ENCODE measurements around the gene TRIOBP. TPM values are rescaled to one million over a fixed set of nuclear protein-coding genes. Genes with fewer than 3 reads are reported as not detected.

Gene TRIOBP
- total and polyA plus RNA-seq, 2 of the 13 experiments (the other 11 are each of a cell fraction or from before 2014, with no cell fraction given) = 6.1 to 15.4 TPM

- Histone ChIP-seq H3K36me3 (replicated peaks in 1 of 2; ENCODE audit: control insufficient read depth in 1 of 2, insufficient read depth in 2 of 2, low read length in 2 of 2) (peaks cover 0 to 2% of the 10 kb centered on the region in 2 experiments; a peak in 1 of 5 replicates), H3K4me1 (ENCODE audit: insufficient read depth, low read length) (peaks cover 42% of the 10 kb centered on the region), H2AFZ (ENCODE audit: low read length) (no peak within 1 kb of the TSS), H3K9me3 (ENCODE audit: low read length) (no peaks in the 10 kb centered on the region), H3K4me2 (ENCODE audit: low read depth, low read length) (peak within 1 kb of the TSS; percentile 96), H3K27ac (ENCODE audit: extremely low read length, insufficient read depth, low read length) (peak within 1 kb of the TSS; percentile 33), H3K79me2 (ENCODE audit: insufficient read depth, low read length) (no peaks in the 10 kb centered on the region), H4K20me1 (ENCODE audit: insufficient read depth, low read length) (no peaks in the 10 kb centered on the region), H3K4me3 (replicated peaks in 1 of 3; ENCODE audit: insufficient read depth in 1 of 3, low read depth in 2 of 3, low read length in 3 of 3) (peak within 1 kb of the TSS; percentile 57 to 71 (median 59)), H3K9ac (ENCODE audit: insufficient read depth, low read depth, low read length) (peak within 1 kb of the TSS; percentile 71), H3K27me3 (ENCODE audit: control insufficient read depth in 1 of 2, insufficient read depth in 2 of 2, low read length in 2 of 2) (no peaks in the 10 kb centered on the region)
- BruUV-seq (replicated peaks) = no TSS peak
- ATAC-seq = peak; percentile 77
- DNase-seq (ENCODE audit: low spot score) = peak; percentile 81
- CTCF ChIA-PET (ENCODE audit: low intra/inter-chr PET ratio, low total read pairs) = no interaction called here
- POLR2A ChIA-PET = interaction anchor here (1.0 to 6.0 kb wide), 5 partner anchors 8 to 130 kb away, joined by 3 to 120 read pairs (median 5); partner anchors contain the start of genes GGA1, NOL12 and PDXP
- intact Hi-C loops (cut with micrococcal nuclease; ENCODE audit: unreplicated experiment) = no loop called here
- in situ Hi-C loops (cut with HindIII; ENCODE audit: extremely low pct_ligation_motif_present, low pct_unique_long_range_greater_than_20kb) = no loop called here
- 0% methylated on average over 6 of the region's 34 CpGs for WGBS (ENCODE audit: low lambda C conversion rate)
- peak; percentile 30 for FAIRE-seq
- TF ChIP-seq HOXD1 (CRISPR knock-in tag; IDR thresholded peaks at IDR 0.05) = no peak
- TF ChIP-seq SOX13 (IDR thresholded peaks at IDR 0.05) = no peak
- TF ChIP-seq SOX13 (CRISPR knock-in tag; conservative IDR thresholded peaks at IDR 0.05 in 1 of 2, IDR thresholded peaks at IDR 0.05 in 1 of 2) = 0 out of 4 replicates have a peak, but pooled peaks of 1 of the 2 experiments have one; percentile 6
- TF ChIP-seq SMYD3 (CRISPR knock-in tag; IDR thresholded peaks at IDR 0.05) = no peak
- peak; percentile 41; the same call in 1 of the 2 replicates for TF ChIP-seq KLF12 (CRISPR knock-in tag; IDR thresholded peaks at IDR 0.05; ENCODE audit: borderline replicate concordance)
- TF ChIP-seq ZNF501 (CRISPR knock-in tag; IDR thresholded peaks at IDR 0.05) = peak; percentile 50; the same call in 1 of the 2 replicates
- 0 out of 2 replicates have a peak, but pooled peaks have one; percentile 16 for TF ChIP-seq ZNF772 (CRISPR knock-in tag; IDR thresholded peaks at IDR 0.05)
- peak; percentile 19; the same call in 1 of the 2 replicates for TF ChIP-seq PITX1 (CRISPR knock-in tag; IDR thresholded peaks at IDR 0.05)
- TF ChIP-seq ZNF605 (CRISPR knock-in tag; IDR thresholded peaks at IDR 0.05) = peak; percentile 67; the same call in 1 of the 2 replicates
- no peak for TF ChIP-seq REPIN1 (CRISPR knock-in tag; IDR thresholded peaks at IDR 0.05; ENCODE audit: borderline replicate concordance, low read depth)
- no peak for TF ChIP-seq ZNF781 (CRISPR knock-in tag; IDR thresholded peaks at IDR 0.05; ENCODE audit: borderline replicate concordance, not compliant biosample characterization)
- peak; percentile 54; the same call in 1 of the 2 replicates for TF ChIP-seq ZBTB26 (CRISPR knock-in tag; IDR thresholded peaks at IDR 0.05; ENCODE audit: borderline replicate concordance)
- TF ChIP-seq SPEN (CRISPR knock-in tag; IDR thresholded peaks at IDR 0.05; ENCODE audit: low read depth) = peak; percentile 63
- no peak for TF ChIP-seq ZNF432 (CRISPR knock-in tag; IDR thresholded peaks at IDR 0.05; ENCODE audit: borderline replicate concordance)
- TF ChIP-seq NFKB2 (CRISPR knock-in tag; IDR thresholded peaks at IDR 0.05; ENCODE audit: borderline replicate concordance) = peak; percentile 11; the same call in 1 of the 2 replicates
- no peak for TF ChIP-seq ZKSCAN8 (CRISPR knock-in tag; IDR thresholded peaks at IDR 0.05; ENCODE audit: borderline replicate concordance)
- peak; percentile 97 for TF ChIP-seq DRAP1 (CRISPR knock-in tag; IDR thresholded peaks at IDR 0.05)
- TF ChIP-seq BCL3 (CRISPR knock-in tag; IDR thresholded peaks at IDR 0.05) = 0 out of 2 replicates have a peak, but pooled peaks have one; percentile 27
- peak; percentile 74 for TF ChIP-seq IRF9 (CRISPR knock-in tag; IDR thresholded peaks at IDR 0.05; ENCODE audit: borderline replicate concordance)
Observed at GRCh38 chr22:37674951-37675929, 21.6 kb upstream of the TRIOBP start, which contains the start of gene LGALS1. LGALS1 (plus strand) TSS chr22:37675636; CDS start chr22:37675703, 67 bp downstream.
